Activated gamma-delta T cell (primary cell): Measurements from ENCODE around the gene OPN5.

Experiments
- DNase-seq: peaks from one replicate; lab custom pipeline; 2025; lab: John Stamatoyannopoulos, UW

OPN5 gene

DNA sequence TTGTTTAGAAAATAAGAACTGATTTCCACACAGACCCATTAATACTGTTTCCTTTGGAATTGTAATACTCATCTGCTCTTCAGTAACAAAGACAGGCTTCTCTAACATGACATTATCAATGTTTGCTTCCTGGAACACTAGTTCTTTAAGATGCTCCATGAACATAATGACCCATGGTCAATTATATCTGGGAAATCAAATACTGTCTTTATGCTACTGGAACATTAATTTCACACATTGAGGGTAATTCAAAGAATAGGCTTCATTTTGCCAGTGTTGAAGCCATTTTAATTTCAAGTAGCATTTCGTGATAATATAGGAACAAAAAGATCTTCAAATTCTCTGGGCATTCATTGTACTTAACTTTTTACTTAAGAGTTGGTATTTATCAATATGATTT is 80.9 kb downstream of the OPN5 start:
- DNase-seq: no peak

DNA sequence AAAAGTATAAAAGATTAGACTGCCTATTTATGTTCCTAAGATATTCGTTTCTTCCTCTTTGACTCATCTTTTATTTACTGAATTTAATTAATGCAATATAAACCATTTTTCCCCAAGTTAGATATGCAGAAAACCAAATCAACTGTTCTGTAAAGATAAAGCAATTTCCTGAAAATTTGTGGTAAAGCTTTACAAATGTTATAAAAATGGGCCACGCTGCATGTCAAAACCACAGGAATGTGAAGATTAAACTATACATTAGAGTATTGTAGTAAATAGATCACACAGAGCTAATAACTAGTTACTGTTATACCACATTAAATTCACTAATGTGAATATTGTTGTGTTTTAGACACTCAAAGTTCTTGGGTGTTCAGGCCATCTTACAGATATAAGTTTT is 83.4 kb downstream of the OPN5 start:
- no peak for DNase-seq

DNA sequence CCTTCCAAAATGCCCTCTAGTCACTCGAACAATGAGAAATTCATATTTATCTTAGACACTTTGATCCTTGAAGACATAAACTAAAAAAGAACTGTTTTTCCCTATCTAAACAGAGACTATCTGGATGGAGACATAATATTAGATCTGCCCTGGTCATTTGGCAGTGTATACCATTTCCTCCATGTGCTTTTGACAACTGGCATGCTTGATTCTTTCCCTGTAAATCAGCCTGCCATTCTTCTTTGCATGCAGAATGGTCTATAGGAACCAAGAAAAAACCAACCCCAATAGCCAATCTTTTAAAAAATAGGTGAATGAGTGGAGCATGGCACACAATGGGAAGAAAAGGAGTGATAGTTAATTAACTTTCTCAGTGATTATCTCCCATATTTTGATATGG is 93.8 kb downstream of the OPN5 start:
- DNase-seq: no peak
